HCT116 (cell line): Measurements from ENCODE around the gene RAB9A. TPM values are rescaled to one million over a fixed set of nuclear protein-coding genes. Genes with fewer than 3 reads are reported as not detected.

Experiments
- ATAC-seq: fragments of 200-7000 bp; cut with Tn5 transposase; 2 replicates; pipeline ENCODE4 v1.9.1; 2020; ENCODE audit warnings: mild to moderate bottlenecking, moderate library complexity
- BruUV-seq: library from RNA; stranded (reverse); fragments of 400-500 nt; replicated peaks from 2 replicates; lab custom pipeline; 2021; lab: Mats Ljungman, UMichigan
- CTCF ChIA-PET: fragments of 300-600 bp; sonication (Branson Sonifier 250); formaldehyde crosslinking; loops from one replicate; lab custom pipeline; 2021; ENCODE audit warnings: antibody characterized with exemption; lab: Charles Lee
- POLR2A ChIA-PET: fragments of 300-600, 350-600 bp; sonication (Branson Sonifier 250); formaldehyde crosslinking; loops from one replicate; lab custom pipeline; 2021; ENCODE audit warnings: antibody characterized with exemption; lab: Charles Lee
- RAD21 ChIA-PET, 2 experiments: fragments of 300-600 bp; sonication (Branson Sonifier 250); formaldehyde crosslinking; loops; one replicate each; lab custom pipeline; 2023; ENCODE audit warnings: low total read pairs in 2 of 2; ENCODE audit not compliant: uncharacterized antibody in 2 of 2, unreplicated experiment in 2 of 2, low non-redundant PET in 1 of 2; lab: Charles Lee
- DNase-seq: peaks from one replicate; pipeline ENCODE4 v3.0.0-alpha.2; 2010; ENCODE audit warnings: low read depth, low spot score
- H2AFZ ChIP-seq: fragments of 200-600 bp; shearing (Covaris generic), sonication (generic); 2 replicates; pipeline ENCODE4 v1.6.1; 2017; ENCODE audit warnings: low read depth, mixed run types, mixed read lengths, antibody characterized with exemption, low read length; ENCODE audit not compliant: poor library complexity, severe bottlenecking
- H3K27ac ChIP-seq: 2 replicates; pipeline ENCODE4 v1.5.1; 2012; ENCODE audit warnings: low read depth, low read length
- H3K27me3 ChIP-seq: fragments of 200-600 bp; sonication (generic); 2 replicates; pipeline ENCODE4 v1.6.1; 2016; ENCODE audit warnings: mixed run types, low read length, mixed read lengths; ENCODE audit not compliant: insufficient read depth
- H3K36me3 ChIP-seq, 2 experiments: fragments of 200-500 bp in 1 of 2; fragments of 200-600 bp in 1 of 2; sonication (Bioruptor generic) in 1 of 2; sonication (generic) in 1 of 2; 2 replicates each; pipeline versions ENCODE4 v1.5.1 to v1.6.1; 2014 to 2016; ENCODE audit warnings: low read length in 2 of 2, inconsistent platforms in 1 of 2, mixed read lengths in 1 of 2, mixed run types in 1 of 2; ENCODE audit not compliant: insufficient read depth in 2 of 2, control insufficient read depth in 1 of 2
- H3K4me1 ChIP-seq, 2 experiments: fragments of 200-600 bp in 1 of 2; sonication (generic) in 1 of 2; 2 replicates each; pipeline versions ENCODE4 v1.5.1 to v1.6.1; 2012 to 2017; ENCODE audit warnings: low read length in 2 of 2, inconsistent platforms in 1 of 2, mild to moderate bottlenecking in 1 of 2, mixed read lengths in 1 of 2, mixed run types in 1 of 2, moderate library complexity in 1 of 2; ENCODE audit not compliant: insufficient read depth in 2 of 2, control insufficient read depth in 1 of 2
- H3K4me2 ChIP-seq: fragments of 200-600 bp; sonication (generic); 2 replicates; pipeline ENCODE4 v1.6.1; 2017; ENCODE audit warnings: mixed run types, low read length, mixed read lengths
- H3K4me3 ChIP-seq, 2 experiments: fragments of 200-600 bp in 1 of 2; sonication (generic) in 1 of 2; replicated peaks in 1 of 2; 2 replicates each; pipeline ENCODE4 v1.5.1; 2011 to 2016; ENCODE audit warnings: low read length in 2 of 2, control low read depth in 1 of 2, low read depth in 1 of 2, mild to moderate bottlenecking in 1 of 2, mixed read lengths in 1 of 2, mixed run types in 1 of 2
- H3K79me2 ChIP-seq: fragments of 200-600 bp; sonication (generic); 2 replicates; pipeline ENCODE4 v1.6.1; 2017; ENCODE audit warnings: mild to moderate bottlenecking, mixed run types, low read length, moderate library complexity, mixed read lengths; ENCODE audit not compliant: insufficient read depth
- H3K9ac ChIP-seq: fragments of 200-600 bp; sonication (generic); 2 replicates; pipeline ENCODE4 v1.6.1; 2016; ENCODE audit warnings: low read length, mixed read lengths
- H3K9me2 ChIP-seq: fragments of 200-600 bp; sonication (generic), shearing (Covaris generic); 2 replicates; pipeline ENCODE4 v1.6.1; 2017; ENCODE audit warnings: mixed run types, mild to moderate bottlenecking, moderate library complexity; ENCODE audit not compliant: insufficient read depth
- H3K9me3 ChIP-seq, 2 experiments: fragments of 200-500 bp in 1 of 2; fragments of 200-600 bp in 1 of 2; sonication (Bioruptor generic) in 1 of 2; sonication (generic) in 1 of 2; 2 replicates each; pipeline ENCODE4 v1.6.1; 2014 to 2017; ENCODE audit warnings: low read length in 2 of 2, mixed read lengths in 2 of 2, inconsistent platforms in 1 of 2, low read depth in 1 of 2, mild to moderate bottlenecking in 1 of 2, mixed run types in 1 of 2, moderate library complexity in 1 of 2; ENCODE audit not compliant: control insufficient read depth in 1 of 2, insufficient read depth in 1 of 2
- H4K20me1 ChIP-seq: fragments of 200-600 bp; sonication (generic), shearing (Covaris generic); 2 replicates; pipeline ENCODE4 v1.6.1; 2017; ENCODE audit warnings: mixed run types, mild to moderate bottlenecking, moderate library complexity; ENCODE audit not compliant: insufficient read depth
- CBX3 ChIP-seq: IDR thresholded peaks from 2 replicates; pipeline ENCODE4 v1.6.1; 2012; ENCODE audit warnings: low read depth
- EGR1 ChIP-seq: IDR thresholded peaks from 2 replicates; pipeline ENCODE4 v1.6.1; 2012; ENCODE audit warnings: low read depth
- ELF1 ChIP-seq: IDR thresholded peaks from 2 replicates; pipeline ENCODE4 v1.6.1; 2012; ENCODE audit warnings: low read depth, borderline replicate concordance
- EZH2 ChIP-seq: fragments of 200-600 bp; sonication (generic); IDR thresholded peaks from 2 replicates; pipeline ENCODE4 v1.6.1; 2017; ENCODE audit warnings: antibody characterized with exemption, mixed run types
- EZH2phosphoT487 ChIP-seq: fragments of 200-600 bp; IDR thresholded peaks from 2 replicates; pipeline ENCODE4 v1.6.1; 2018; ENCODE audit warnings: antibody characterized with exemption, borderline replicate concordance
- JUND ChIP-seq: IDR thresholded peaks from 2 replicates; pipeline ENCODE4 v1.6.1; 2012
- POLR2A ChIP-seq: IDR thresholded peaks from 2 replicates; pipeline ENCODE4 v1.7.0; 2011; ENCODE audit warnings: borderline replicate concordance; ENCODE audit not compliant: insufficient read depth, insufficient read length; ENCODE audit errors: extremely low read depth
- POLR2AphosphoS5 ChIP-seq: IDR thresholded peaks from 2 replicates; pipeline ENCODE4 v1.6.1; 2011; ENCODE audit warnings: mild to moderate bottlenecking, low read depth, low read length, moderate library complexity
- SP1 ChIP-seq: IDR thresholded peaks from 2 replicates; pipeline ENCODE4 v1.6.1; 2012; ENCODE audit warnings: low read depth
- SRF ChIP-seq: IDR thresholded peaks from 2 replicates; pipeline ENCODE4 v1.6.1; 2012; ENCODE audit warnings: low read depth
- TCF7L2 ChIP-seq: IDR thresholded peaks from 2 replicates; pipeline ENCODE4 v1.7.0; 2011; ENCODE audit warnings: borderline replicate concordance, inconsistent platforms; ENCODE audit not compliant: insufficient read depth, insufficient read length; ENCODE audit errors: extremely low read depth
- YY1 ChIP-seq: IDR thresholded peaks from 2 replicates; pipeline ENCODE4 v1.6.1; 2011; ENCODE audit warnings: low read length, low read depth, moderate library complexity, mild to moderate bottlenecking; ENCODE audit not compliant: insufficient replicate concordance; ENCODE audit errors: extremely low read depth
- ZBTB33 ChIP-seq: IDR thresholded peaks from 2 replicates; pipeline ENCODE4 v1.6.1; 2011; ENCODE audit warnings: mild to moderate bottlenecking, low read length, moderate library complexity; ENCODE audit not compliant: insufficient replicate concordance; ENCODE audit errors: extremely low read depth
- ZFX ChIP-seq: fragments of 450-650 bp; IDR thresholded peaks from 2 replicates; pipeline ENCODE4 v1.6.1; 2017
- intact Hi-C: fragments of 100-400 bp; cut with micrococcal nuclease; formaldehyde crosslinking; loops from 2 replicates; pipeline ENCODE4 v1.10.0; 2022
- total RNA-seq: library from RNA; stranded (reverse); gene quantifications from one replicate; pipeline ENCODE4 v1.2.1, GENCODE V29; 2021; ENCODE audit not compliant: unreplicated experiment
- TF ChIP-seq, protein P1 (sequence below), 3 experiments: fragments of 200-600 bp in 1 of 3; sonication (generic) in 1 of 3; IDR thresholded peaks in 2 of 3; conservative IDR thresholded peaks in 1 of 3; 2 replicates each; pipeline ENCODE4 v1.5.1; 2012 to 2017; ENCODE audit warnings: low read depth in 2 of 3, low read length in 2 of 3, antibody characterized with exemption in 1 of 3, borderline replicate concordance in 1 of 3, control low read depth in 1 of 3, mild to moderate bottlenecking in 1 of 3, mixed read lengths in 1 of 3, mixed run types in 1 of 3, moderate library complexity in 1 of 3; ENCODE audit not compliant: insufficient read depth in 1 of 3
- TF ChIP-seq, protein P2 (sequence below): IDR thresholded peaks from 2 replicates; pipeline ENCODE4 v1.6.1; 2012

The RAB9A gene
- total RNA-seq, 1 experiment from 2014 or later = 23.9 TPM

DNA sequence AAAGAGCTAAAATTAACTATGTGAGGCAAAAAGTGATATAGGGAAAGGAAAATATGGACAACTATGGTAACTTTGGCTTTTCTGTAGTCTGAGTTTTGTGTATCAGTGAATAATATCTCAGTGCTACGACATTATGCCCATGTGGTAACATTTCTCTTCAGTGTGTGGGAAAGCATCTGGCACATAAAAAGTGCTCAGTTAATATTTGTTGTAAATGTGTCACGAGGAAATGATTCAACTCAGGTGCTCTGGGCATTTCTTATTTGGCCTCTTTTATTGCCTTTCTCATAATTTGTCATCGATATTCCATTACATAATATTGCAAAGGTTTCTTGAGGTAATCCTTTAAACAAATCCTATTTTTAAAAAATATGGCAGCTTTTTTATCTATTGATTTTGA lies 63.2 kb downstream of the RAB9A start:
- H3K4me3 ChIP-seq = no peak overlapping the region
- H3K9ac ChIP-seq = no peak overlapping the region
- H3K79me2 ChIP-seq = no peaks in the 10 kb centered on the region
- no peaks in the 10 kb centered on the region for H3K4me1 ChIP-seq
- H3K27ac ChIP-seq = no peak overlapping the region
- H3K27me3 ChIP-seq = no peaks in the 10 kb centered on the region
- ChIA-PET CTCF (no interaction called here), POLR2A (no interaction called here), RAD21 (no interaction called here)
- H3K36me3 ChIP-seq = peaks cover 0 to 7% of the 10 kb centered on the region in 2 experiments; a peak in 2 of 4 replicates
- H4K20me1 ChIP-seq = no peaks in the 10 kb centered on the region
- TF ChIP-seq JUND (no peak), EZH2phosphoT487 (no peak), POLR2AphosphoS5 (no peak)
- TF ChIP-seq, protein P1, sequence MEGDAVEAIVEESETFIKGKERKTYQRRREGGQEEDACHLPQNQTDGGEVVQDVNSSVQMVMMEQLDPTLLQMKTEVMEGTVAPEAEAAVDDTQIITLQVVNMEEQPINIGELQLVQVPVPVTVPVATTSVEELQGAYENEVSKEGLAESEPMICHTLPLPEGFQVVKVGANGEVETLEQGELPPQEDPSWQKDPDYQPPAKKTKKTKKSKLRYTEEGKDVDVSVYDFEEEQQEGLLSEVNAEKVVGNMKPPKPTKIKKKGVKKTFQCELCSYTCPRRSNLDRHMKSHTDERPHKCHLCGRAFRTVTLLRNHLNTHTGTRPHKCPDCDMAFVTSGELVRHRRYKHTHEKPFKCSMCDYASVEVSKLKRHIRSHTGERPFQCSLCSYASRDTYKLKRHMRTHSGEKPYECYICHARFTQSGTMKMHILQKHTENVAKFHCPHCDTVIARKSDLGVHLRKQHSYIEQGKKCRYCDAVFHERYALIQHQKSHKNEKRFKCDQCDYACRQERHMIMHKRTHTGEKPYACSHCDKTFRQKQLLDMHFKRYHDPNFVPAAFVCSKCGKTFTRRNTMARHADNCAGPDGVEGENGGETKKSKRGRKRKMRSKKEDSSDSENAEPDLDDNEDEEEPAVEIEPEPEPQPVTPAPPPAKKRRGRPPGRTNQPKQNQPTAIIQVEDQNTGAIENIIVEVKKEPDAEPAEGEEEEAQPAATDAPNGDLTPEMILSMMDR (IDR thresholded peaks at IDR 0.05 in 2 of 3, conservative IDR thresholded peaks at IDR 0.05 in 1 of 3; ENCODE audit: borderline replicate concordance in 1 of 3, insufficient read depth in 1 of 3, low read depth in 2 of 3, low read length in 2 of 3) = no peak
- DNase-seq (no peak), ATAC-seq (no peak)
- no peaks in the 10 kb centered on the region for H3K9me2 ChIP-seq
- intact Hi-C loops = no loop called here
- BruUV-seq = no TSS peak
- no peak overlapping the region for H3K4me2 ChIP-seq
- H3K9me3 ChIP-seq = no peaks in the 10 kb centered on the region
- H2AFZ ChIP-seq = no peak overlapping the region

GRCh38 chrX:13752646-13753045 lies 63.7 kb downstream of the RAB9A start:
- H4K20me1 ChIP-seq = no peaks in the 10 kb centered on the region
- no peaks in the 10 kb centered on the region for H3K27me3 ChIP-seq
- H2AFZ ChIP-seq = no peak overlapping the region
- ATAC-seq (no peak), DNase-seq (no peak)
- H3K9me3 ChIP-seq = no peaks in the 10 kb centered on the region
- peaks cover 0 to 7% of the 10 kb centered on the region in 2 experiments; a peak in 2 of 4 replicates for H3K36me3 ChIP-seq
- RAD21 ChIA-PET = no interaction called here
- H3K4me2 ChIP-seq = no peak overlapping the region
- no peak overlapping the region for H3K27ac ChIP-seq
- H3K4me3 ChIP-seq = no peak overlapping the region
- H3K79me2 ChIP-seq = no peaks in the 10 kb centered on the region
- POLR2A ChIA-PET = no interaction called here
- intact Hi-C loops = no loop called here
- H3K9ac ChIP-seq = no peak overlapping the region
- BruUV-seq = no TSS peak
- no peaks in the 10 kb centered on the region for H3K4me1 ChIP-seq
- no peaks in the 10 kb centered on the region for H3K9me2 ChIP-seq
- CTCF ChIA-PET = no interaction called here
- TF ChIP-seq TCF7L2 (no peak), ZBTB33 (no peak), POLR2AphosphoS5 (no peak), CBX3 (no peak), YY1 (no peak), EZH2phosphoT487 (no peak), EZH2 (no peak), EGR1 (no peak), SP1 (no peak), SRF (no peak), POLR2A (no peak), ZFX (no peak), ELF1 (no peak)
- TF ChIP-seq, protein P2, sequence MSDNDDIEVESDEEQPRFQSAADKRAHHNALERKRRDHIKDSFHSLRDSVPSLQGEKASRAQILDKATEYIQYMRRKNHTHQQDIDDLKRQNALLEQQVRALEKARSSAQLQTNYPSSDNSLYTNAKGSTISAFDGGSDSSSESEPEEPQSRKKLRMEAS = no peak
